OCI-LY1 (cell line): ENCODE data around the gene SUV39H2.

Experiments used
- H2AFZ ChIP-seq: fragments of 200-600 bp; sonication (generic), shearing (Covaris generic); 2 replicates; pipeline ENCODE4 v1.6.0; 2014; ENCODE audit warnings: antibody characterized with exemption, mild to moderate bottlenecking, low read length
- H3F3A ChIP-seq: fragments of 200-600 bp; sonication (generic), shearing (Covaris generic); 2 replicates; pipeline ENCODE4 v1.6.0; 2014; ENCODE audit warnings: mild to moderate bottlenecking, antibody characterized with exemption, low read length, moderate library complexity; ENCODE audit not compliant: insufficient read depth
- H3K27ac ChIP-seq: fragments of 200-600 bp; sonication (generic); 2 replicates; pipeline ENCODE4 v1.5.1; 2014; ENCODE audit warnings: low read length, mixed run types, mild to moderate bottlenecking, low read depth; ENCODE audit not compliant: poor library complexity, severe bottlenecking
- H3K27me3 ChIP-seq: fragments of 200-600 bp; sonication (generic); 2 replicates; pipeline ENCODE4 v1.6.0; 2014; ENCODE audit warnings: antibody characterized with exemption, mild to moderate bottlenecking, low read length, moderate library complexity; ENCODE audit not compliant: insufficient read depth
- H3K36me3 ChIP-seq: fragments of 200-600 bp; sonication (generic); 2 replicates; pipeline ENCODE4 v1.6.1; 2014; ENCODE audit warnings: mild to moderate bottlenecking, antibody characterized with exemption, low read length, moderate library complexity, mixed read lengths; ENCODE audit not compliant: insufficient read depth
- H3K4me1 ChIP-seq: fragments of 200-600 bp; sonication (generic); 2 replicates; pipeline ENCODE4 v1.5.1; 2014; ENCODE audit warnings: mild to moderate bottlenecking, low read length, moderate library complexity; ENCODE audit not compliant: insufficient read depth, severe bottlenecking
- H3K4me2 ChIP-seq: fragments of 200-600 bp; sonication (generic), shearing (Covaris generic); 2 replicates; pipeline ENCODE4 v1.6.1; 2014; ENCODE audit warnings: low read length
- H3K4me3 ChIP-seq: fragments of 200-600 bp; sonication (generic); 2 replicates; pipeline ENCODE4 v1.5.1; 2014; ENCODE audit warnings: low read length, low read depth, mild to moderate bottlenecking, mixed read lengths; ENCODE audit not compliant: poor library complexity, severe bottlenecking
- H3K79me2 ChIP-seq: fragments of 200-600 bp; shearing (Covaris generic); 2 replicates; pipeline ENCODE4 v1.6.1; 2016; ENCODE audit warnings: mixed run types, low read length, mixed read lengths; ENCODE audit not compliant: insufficient read depth
- H3K9ac ChIP-seq: fragments of 200-600 bp; sonication (generic), shearing (Covaris generic); 2 replicates; pipeline ENCODE4 v1.6.1; 2014; ENCODE audit warnings: mild to moderate bottlenecking, low read length, mixed read lengths
- H3K9me2 ChIP-seq: fragments of 200-600 bp; sonication (generic), shearing (Covaris generic); 2 replicates; pipeline ENCODE4 v1.6.1; 2014; ENCODE audit warnings: low read depth, mild to moderate bottlenecking, low read length, mixed read lengths
- H3K9me3 ChIP-seq: fragments of 200-600 bp; shearing (Covaris generic); 2 replicates; pipeline ENCODE4 v1.6.1; 2014; ENCODE audit warnings: low read length, mixed read lengths
- H4K20me1 ChIP-seq: fragments of 200-600 bp; sonication (generic), shearing (Covaris generic); 2 replicates; pipeline ENCODE4 v1.6.0; 2016; ENCODE audit warnings: mild to moderate bottlenecking, low read length; ENCODE audit not compliant: insufficient read depth
- CTCF ChIP-seq: fragments of 200-600 bp; sonication (generic), shearing (Covaris generic); IDR thresholded peaks from 2 replicates; pipeline ENCODE4 v1.5.1; 2017; ENCODE audit warnings: mild to moderate bottlenecking, antibody characterized with exemption, low read length, moderate library complexity, mixed read lengths
- EZH2 ChIP-seq: fragments of 200-600 bp; sonication (generic), shearing (Covaris generic); IDR thresholded peaks from 2 replicates; pipeline ENCODE4 v1.8.0; 2017; ENCODE audit warnings: borderline replicate concordance, mixed run types, mild to moderate bottlenecking, antibody characterized with exemption, low read length, moderate library complexity, mixed read lengths

SUV39H2 gene

GRCh38 chr10:14839305-14839695 lies 39.4 kb upstream of the SUV39H2 start:
- H3K79me2 ChIP-seq: peaks cover 25% of the 10 kb centered on the region
- peaks cover 20% of the 10 kb centered on the region for H3K4me1 ChIP-seq
- H4K20me1 ChIP-seq: no peaks in the 10 kb centered on the region
- no peaks in the 10 kb centered on the region for H3K9me2 ChIP-seq
- no peaks in the 10 kb centered on the region for H3F3A ChIP-seq
- no peaks in the 10 kb centered on the region for H3K9me3 ChIP-seq
- H3K36me3 ChIP-seq: peaks cover 44% of the 10 kb centered on the region
- peak overlapping the region; percentile 90 for H3K4me2 ChIP-seq
- peak overlapping the region; percentile 89 for H3K4me3 ChIP-seq
- no peak for TF ChIP-seq EZH2
- no peak for TF ChIP-seq CTCF
- no peak overlapping the region for H3K27ac ChIP-seq
- peak overlapping the region; percentile 93 for H3K9ac ChIP-seq
- no peaks in the 10 kb centered on the region for H3K27me3 ChIP-seq
- no peak overlapping the region for H2AFZ ChIP-seq

GRCh38 chr10:14840178-14840577 lies 38.5 kb upstream of the SUV39H2 start:
- no peak overlapping the region for H2AFZ ChIP-seq
- peaks cover 53% of the 10 kb centered on the region for H3K36me3 ChIP-seq
- peaks cover 20% of the 10 kb centered on the region for H3K4me1 ChIP-seq
- no peak overlapping the region for H3K27ac ChIP-seq
- no peaks in the 10 kb centered on the region for H3K9me2 ChIP-seq
- H3K9ac ChIP-seq: no peak overlapping the region
- H3K9me3 ChIP-seq: no peaks in the 10 kb centered on the region
- H3F3A ChIP-seq: no peaks in the 10 kb centered on the region
- no peaks in the 10 kb centered on the region for H3K27me3 ChIP-seq
- no peak overlapping the region for H3K4me2 ChIP-seq
- TF ChIP-seq EZH2: no peak
- H4K20me1 ChIP-seq: no peaks in the 10 kb centered on the region
- H3K4me3 ChIP-seq: no peak overlapping the region
- peaks cover 25% of the 10 kb centered on the region for H3K79me2 ChIP-seq

- H4K20me1 ChIP-seq: no peaks in the 10 kb centered on the region
- no peak overlapping the region for H2AFZ ChIP-seq
- H3K9me2 ChIP-seq: no peaks in the 10 kb centered on the region
- no peak overlapping the region for H3K4me2 ChIP-seq
- no peaks in the 10 kb centered on the region for H3K27me3 ChIP-seq
- H3K9me3 ChIP-seq: no peaks in the 10 kb centered on the region
- no peak overlapping the region for H3K27ac ChIP-seq
- H3K9ac ChIP-seq: no peak overlapping the region
- peaks cover 24% of the 10 kb centered on the region for H3K79me2 ChIP-seq
- H3K4me3 ChIP-seq: no peak overlapping the region
- TF ChIP-seq EZH2 (no peak), CTCF (no peak)
- H3F3A ChIP-seq: no peaks in the 10 kb centered on the region
- peaks cover 68% of the 10 kb centered on the region for H3K36me3 ChIP-seq
- peaks cover 9% of the 10 kb centered on the region for H3K4me1 ChIP-seq
These were observed 35.2 kb upstream of the SUV39H2 start for GRCh38 chr10:14843327-14843988.

GRCh38 chr10:14844948-14845347 lies 33.7 kb upstream of the SUV39H2 start:
- Histone ChIP-seq H2AFZ (no peak overlapping the region), H3K4me3 (no peak overlapping the region), H3K9ac (no peak overlapping the region), H3K4me2 (no peak overlapping the region), H4K20me1 (no peaks in the 10 kb centered on the region), H3K36me3 (peaks cover 80% of the 10 kb centered on the region), H3K9me3 (no peaks in the 10 kb centered on the region), H3K27ac (no peak overlapping the region), H3K4me1 (no peaks in the 10 kb centered on the region), H3K27me3 (no peaks in the 10 kb centered on the region), H3K9me2 (no peaks in the 10 kb centered on the region), H3K79me2 (peaks cover 9% of the 10 kb centered on the region), H3F3A (no peaks in the 10 kb centered on the region)
- no peak for TF ChIP-seq CTCF
- TF ChIP-seq EZH2: no peak
